ENCODE measurements around the gene STK38. TPM values are rescaled to one million over a fixed set of nuclear protein-coding genes. Genes with fewer than 3 reads are reported as not detected.

STK38 gene
- total RNA-seq, 4 donors from 2014 or later, result 27.3 to 52.9 (median 44.5) TPM

- TF ChIP-seq CTCF (IDR thresholded peaks at IDR 0.05; ENCODE audit: low read depth), result no peak
These were observed 11.9 kb upstream of the STK38 start for GRCh38 chr6:36559011-36559793.

DNA sequence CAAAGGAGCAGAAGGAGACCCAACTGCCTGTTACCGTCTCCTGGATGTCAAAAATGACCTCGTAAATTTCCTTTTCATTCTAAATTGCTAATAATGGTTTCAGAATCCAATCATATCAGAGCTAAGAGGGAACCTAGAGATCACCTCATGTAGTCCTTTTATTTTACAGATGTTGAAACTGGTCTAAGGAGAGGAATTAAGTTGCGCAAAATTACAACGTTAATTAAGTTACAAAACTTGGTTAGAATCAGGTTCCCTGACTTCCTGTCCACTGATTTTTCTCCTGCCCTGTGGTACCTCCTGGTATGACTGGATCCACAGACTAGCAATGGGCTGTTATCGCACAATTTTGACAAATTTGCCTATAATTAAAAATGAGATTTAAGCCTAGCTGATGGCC, 9.0 kb upstream of the STK38 start:
- no peak for TF ChIP-seq CTCF (IDR thresholded peaks at IDR 0.05; ENCODE audit: low read depth)

DNA sequence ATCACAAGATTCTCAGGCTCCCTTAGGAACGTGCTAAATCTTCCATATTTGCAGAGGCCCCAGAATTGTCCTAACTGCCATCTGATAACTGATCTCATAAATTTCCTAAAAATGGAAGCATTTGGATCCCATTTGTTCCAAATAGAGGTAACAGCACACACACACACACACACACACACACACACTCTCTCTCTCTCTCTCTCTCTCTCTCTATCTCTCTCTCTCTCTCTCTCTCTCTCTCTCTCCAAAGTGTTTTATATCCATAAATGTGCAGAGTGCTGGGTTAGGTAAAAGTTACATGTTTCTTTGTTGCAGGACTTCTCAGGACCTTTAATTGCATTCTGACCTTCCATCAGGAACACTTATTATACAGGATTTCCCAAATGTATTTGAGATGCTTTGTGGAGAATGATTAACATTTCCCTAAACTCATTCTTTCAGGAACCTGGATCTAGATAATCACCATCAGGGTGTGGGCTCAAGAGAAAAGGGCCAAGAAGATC, 8.5 kb upstream of the STK38 start:
- no peak for TF ChIP-seq CTCF (IDR thresholded peaks at IDR 0.05; ENCODE audit: low read depth)

DNA sequence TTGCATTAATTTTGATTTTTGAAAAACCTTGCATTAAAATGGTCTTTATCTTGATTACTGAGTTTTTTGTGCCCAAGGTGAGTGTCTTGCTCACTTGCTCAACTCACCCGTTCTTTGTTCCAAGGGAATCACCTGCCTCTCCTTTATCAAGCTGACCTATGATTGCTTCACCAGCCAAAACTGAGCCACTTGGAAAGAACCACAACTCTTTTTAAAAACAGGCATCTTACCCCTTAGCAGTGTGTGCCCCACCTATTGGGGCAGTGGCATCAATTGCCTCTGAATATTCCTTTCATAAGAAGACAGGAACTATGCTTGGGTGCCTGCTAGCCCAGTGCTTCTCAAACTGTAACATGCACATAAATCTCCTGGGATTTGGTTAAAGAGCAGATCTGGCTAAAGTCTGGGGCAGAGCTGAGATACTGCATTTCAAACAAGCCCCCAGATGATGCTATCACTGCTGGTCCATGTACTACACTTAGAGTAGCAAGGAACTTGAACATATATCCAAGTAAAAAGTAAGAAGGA, 3.3 kb upstream of the STK38 start:
- TF ChIP-seq CTCF (IDR thresholded peaks at IDR 0.05; ENCODE audit: low read depth), result no peak

DNA sequence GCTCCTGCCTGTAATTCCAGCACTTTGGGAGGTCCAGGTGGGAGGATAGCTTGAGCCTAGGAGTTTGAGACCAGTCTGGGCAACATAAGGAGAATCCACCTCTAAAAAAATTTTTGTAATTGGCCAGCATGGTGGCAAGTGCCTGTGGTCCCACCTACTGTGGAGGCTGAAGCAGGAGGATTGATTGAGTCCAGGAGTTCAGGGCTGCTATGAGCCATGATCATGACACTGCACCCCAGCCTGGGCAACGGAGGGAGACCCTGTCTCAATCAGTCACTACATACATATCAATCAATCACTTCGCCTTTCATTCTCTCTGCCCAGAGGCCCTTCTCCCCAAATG, 1.1 kb upstream of the STK38 start:
- TF ChIP-seq CTCF (IDR thresholded peaks at IDR 0.05; ENCODE audit: low read depth), result no peak

DNA sequence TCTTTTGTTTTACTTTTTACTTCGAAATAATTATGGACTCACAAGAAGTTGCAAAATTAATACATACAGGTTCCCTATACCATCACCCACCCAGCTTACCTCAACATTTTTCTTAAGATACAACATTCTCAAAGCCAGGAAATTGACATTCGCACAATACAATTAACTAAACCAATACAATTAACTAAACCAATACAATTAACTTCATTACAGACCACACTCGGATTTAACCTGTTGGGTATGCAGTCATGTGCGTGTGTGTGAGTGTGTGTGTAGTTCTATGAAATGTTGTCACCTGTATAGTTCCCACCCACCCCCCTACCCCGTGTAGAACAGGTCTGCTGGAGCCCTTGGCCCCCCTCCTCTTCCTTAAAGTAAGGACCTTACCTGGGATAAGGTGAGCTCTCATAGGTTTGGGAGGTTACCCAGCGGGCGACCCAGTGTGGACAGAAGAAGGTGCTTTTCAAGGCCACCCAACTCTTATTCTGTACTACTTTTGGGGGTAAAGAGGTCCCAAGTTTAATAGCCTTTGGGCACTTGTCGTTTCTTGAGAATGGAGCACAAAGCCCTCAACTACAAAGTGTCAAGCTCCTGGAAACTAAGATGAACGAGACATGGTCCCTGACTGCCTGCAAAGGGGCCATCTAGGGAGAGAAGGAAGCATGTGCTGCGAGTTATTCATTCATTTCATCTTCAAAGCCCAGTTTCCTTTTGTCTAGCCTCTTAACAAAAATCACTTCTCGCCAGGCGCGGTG, 544 bp upstream of the STK38 start:
- no peak for TF ChIP-seq CTCF (IDR thresholded peaks at IDR 0.05; ENCODE audit: low read depth)

DNA sequence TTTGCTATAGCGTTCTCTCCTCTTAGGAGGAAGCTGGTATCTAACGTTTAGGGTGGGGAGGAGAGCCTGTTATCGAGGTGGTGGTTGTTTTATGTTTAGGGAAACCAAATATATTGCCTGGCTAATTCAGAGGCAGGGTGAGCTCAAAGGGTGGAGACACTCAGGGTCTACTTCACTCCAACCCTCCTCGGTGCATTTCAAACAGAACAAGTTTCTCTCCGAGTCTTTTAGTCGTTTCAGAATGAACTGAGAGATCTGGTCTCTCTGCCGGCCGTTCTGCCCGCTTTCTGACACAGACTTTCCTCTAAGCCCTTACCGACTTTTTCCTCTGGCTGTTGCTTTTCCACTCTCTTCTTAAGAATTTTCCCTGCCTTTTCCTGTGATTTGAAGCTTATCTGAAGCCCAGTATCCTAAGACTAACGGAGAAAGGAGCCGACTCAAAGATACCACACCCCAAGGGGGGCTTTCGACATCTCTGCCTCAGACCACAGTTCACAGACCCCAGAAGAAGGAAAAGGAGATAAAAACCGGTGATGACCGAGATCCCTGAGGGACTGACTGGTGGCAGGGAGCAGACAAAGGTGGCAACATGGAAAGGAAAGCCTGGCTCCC, 865 bp downstream of the STK38 start:
- no peak for TF ChIP-seq CTCF (IDR thresholded peaks at IDR 0.05; ENCODE audit: low read depth)

All from subcutaneous adipose tissue (tissue), 4 donors.